Right ventricle myocardium superior (tissue), 1 donor: ENCODE data around the gene ZNF605. TPM values are rescaled to one million over a fixed set of nuclear protein-coding genes. Genes with fewer than 3 reads are reported as not detected.
"Not testable (repeated sequence)": the region's sequence is repeated elsewhere in the genome, so short reads cannot be mapped to it uniquely, and the experiment has no call there.

Source experiments
- ATAC-seq: fragments of 200-7000 bp; cut with Tn5 transposase; one replicate; pipeline ENCODE4 v1.9.1; 2020; ENCODE audit warnings: mild to moderate bottlenecking; ENCODE audit not compliant: poor library complexity
- DNase-seq: peaks from one replicate; pipeline ENCODE4 v3.0.0-alpha.2; 2020
- intact Hi-C: fragments of 100-400 bp; cut with DNase I; formaldehyde crosslinking; loops from one replicate; pipeline ENCODE4 v1.11.2; 2022
- total RNA-seq: library from RNA; stranded (reverse); fragmentation: NEBNext Ultra II Directional; extraction: Animal tissue kit (Norgen Biotek cat#: 25700); gene quantifications from one replicate; pipeline ENCODE4 v1.2.1, GENCODE V29; 2021
- donor health status: DM: no; HTN: yes; CAD: no; lungs with severe emphysema.

ZNF605 gene
- total RNA-seq, 1 donor from 2014 or later = 11.1 TPM

GRCh38 chr12:132950844-132951535 is 5.1 kb downstream of the ZNF605 start:
- DNase-seq = no peak
- no peak for ATAC-seq
- intact Hi-C loops = no loop called here

GRCh38 chr12:132949936-132950837 is 5.9 kb downstream of the ZNF605 start:
- intact Hi-C loops = no loop called here
- ATAC-seq (no peak), DNase-seq (no peak)

GRCh38 chr12:132948146-132949066 is 7.7 kb downstream of the ZNF605 start:
- intact Hi-C loops = no loop called here
- ATAC-seq (no peak), DNase-seq (no peak)

GRCh38 chr12:132946246-132946820 is 9.8 kb downstream of the ZNF605 start:
- ATAC-seq (no peak), DNase-seq (no peak)
- intact Hi-C loops = no loop called here

GRCh38 chr12:132945806-132946205 is 10.3 kb downstream of the ZNF605 start:
- intact Hi-C loops = no loop called here
- no peak for DNase-seq
- ATAC-seq = no peak

GRCh38 chr12:132942611-132943010 is 13.5 kb downstream of the ZNF605 start:
- intact Hi-C loops = no loop called here
- no peak for ATAC-seq
- no peak for DNase-seq

GRCh38 chr12:132941336-132941954 is 14.7 kb downstream of the ZNF605 start:
- intact Hi-C loops = no loop called here
- no peak for ATAC-seq
- DNase-seq = no peak

GRCh38 chr12:132940071-132940719 is 15.9 kb downstream of the ZNF605 start:
- intact Hi-C loops = no loop called here
- no peak for ATAC-seq
- DNase-seq = no peak

- ATAC-seq, intact Hi-C loops, DNase-seq: not testable (repeated sequence)
Observed at GRCh38 chr12:132938807-132939206, 17.3 kb downstream of the ZNF605 start.

GRCh38 chr12:132937476-132937875 is 18.6 kb downstream of the ZNF605 start:
- ATAC-seq (no peak), DNase-seq (no peak)
- intact Hi-C loops = no loop called here

- intact Hi-C loops, DNase-seq, ATAC-seq: not testable (repeated sequence)
Observed at GRCh38 chr12:132936921-132937320, 19.2 kb downstream of the ZNF605 start.

GRCh38 chr12:132936163-132936562 is 19.9 kb downstream of the ZNF605 start:
- ATAC-seq (no peak), DNase-seq (no peak)
- intact Hi-C loops = no loop called here

GRCh38 chr12:132926415-132926833 is 29.7 kb downstream of the ZNF605 start:
- intact Hi-C loops = no loop called here
- ATAC-seq (no peak), DNase-seq (no peak)

GRCh38 chr12:132925597-132926414 is 30.3 kb downstream of the ZNF605 start:
- DNase-seq = no peak
- ATAC-seq = no peak
- intact Hi-C loops = no loop called here

- intact Hi-C loops = no loop called here
- ATAC-seq = no peak
- DNase-seq = no peak
Observed at GRCh38 chr12:132924356-132924755, 31.8 kb downstream of the ZNF605 start.

- ATAC-seq (no peak), DNase-seq (no peak)
- intact Hi-C loops = no loop called here
Observed at GRCh38 chr12:132923356-132923909, 32.7 kb downstream of the ZNF605 start.

GRCh38 chr12:132922676-132923075 is 33.4 kb downstream of the ZNF605 start:
- intact Hi-C loops = no loop called here
- ATAC-seq (no peak), DNase-seq (no peak)
